Activated CD4-positive, alpha-beta T cell treated with anti-CD3 and anti-CD28 coated beads, Interleukin-2, Interleukin-4, amounts not matched to agents 100 ng/mL and 50 ng/mL, durations not matched to agents 16 hours and 8 hours (primary cell): ENCODE results near the gene TBC1D2B.
"Not testable (repeated sequence)": the region's sequence is repeated elsewhere in the genome, so short reads cannot be mapped to it uniquely, and the experiment has no call there.

Source experiments
- DNase-seq: peaks from one replicate; pipeline ENCODE4 v3.0.0-alpha.2; 2020; ENCODE audit warnings: low spot score

Gene TBC1D2B

DNA sequence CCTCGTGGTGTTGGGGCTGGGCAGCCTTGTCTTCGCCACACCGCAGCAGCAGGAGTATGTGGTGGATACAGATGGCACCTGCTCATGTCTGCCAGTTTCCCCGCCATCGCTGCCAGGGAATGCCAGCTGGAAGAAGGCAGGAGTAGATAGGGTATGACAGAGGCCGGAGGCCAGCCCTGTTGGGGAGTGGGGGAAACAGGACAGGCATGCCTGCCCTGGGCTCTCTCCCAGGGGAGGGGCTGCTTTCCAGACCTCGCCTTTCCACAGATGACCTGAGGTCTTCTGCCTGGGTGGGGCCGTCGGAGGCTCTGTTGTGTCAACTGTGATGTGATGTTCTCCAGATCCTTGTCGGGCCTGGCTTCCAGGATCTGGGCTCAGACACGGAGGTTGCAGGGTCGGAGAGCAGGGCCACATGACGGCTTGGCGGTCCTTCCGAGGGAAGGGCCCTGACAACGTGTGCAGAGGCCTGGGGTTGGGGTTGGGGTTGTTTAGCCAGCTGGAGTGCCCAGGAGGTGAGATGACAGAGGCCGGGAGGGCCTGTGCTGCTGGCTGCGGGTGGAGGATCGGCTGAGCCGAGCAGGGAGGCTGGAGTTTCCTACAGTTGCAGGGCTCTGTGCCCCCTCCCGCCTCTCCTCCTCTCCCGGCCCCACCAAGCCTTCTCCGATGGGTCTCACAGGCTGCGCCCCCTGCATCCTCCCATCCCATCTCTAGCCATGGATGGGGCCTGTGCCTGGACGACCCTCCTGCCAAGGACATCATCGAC is 102.0 kb downstream of the TBC1D2B start:
- no peak for DNase-seq

DNA sequence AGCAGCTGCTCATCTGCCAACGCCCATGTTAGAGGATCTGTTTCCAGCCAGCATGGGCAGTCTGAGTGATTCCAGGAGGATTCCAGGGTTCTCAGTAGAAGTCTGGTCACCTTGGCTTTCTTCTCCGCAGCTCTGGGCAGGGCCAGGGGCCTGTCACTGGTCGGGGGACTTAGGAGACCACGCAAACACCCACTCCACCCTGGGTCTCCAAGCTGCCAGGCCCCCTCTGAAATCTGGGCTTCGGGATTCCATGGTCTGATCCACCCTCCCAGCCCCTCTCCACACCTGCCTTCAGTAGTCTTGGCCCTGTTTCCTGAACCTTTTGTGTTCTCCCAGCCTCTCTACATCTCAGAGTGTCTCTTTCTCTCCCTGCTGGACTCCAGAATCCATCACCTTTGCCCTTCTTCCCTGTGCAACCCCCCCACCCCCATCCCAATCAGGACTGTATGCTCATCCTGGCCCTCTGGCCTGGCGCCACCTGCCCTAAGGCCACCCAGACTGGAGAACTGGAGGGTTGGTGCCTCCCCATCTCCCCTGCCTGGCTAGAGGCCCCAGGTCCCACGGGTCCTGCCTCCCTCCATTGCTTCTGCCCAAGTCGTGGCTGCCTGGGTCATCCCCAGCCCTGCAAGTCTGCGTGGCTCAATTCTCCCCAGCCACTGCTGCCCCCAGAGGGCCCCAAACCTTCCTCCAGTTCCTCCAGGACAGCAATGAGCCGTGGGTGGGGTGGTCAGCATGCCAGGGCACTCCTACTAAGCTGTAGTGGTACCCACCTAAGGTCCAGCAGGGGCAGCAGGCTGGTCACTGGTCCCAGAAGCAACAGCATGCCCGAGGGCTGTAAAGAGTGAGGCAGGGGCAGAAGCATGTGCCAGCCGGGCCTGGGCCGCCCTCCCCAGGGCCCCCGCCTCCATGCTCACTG is 102.8 kb downstream of the TBC1D2B start:
- no peak for DNase-seq

DNA sequence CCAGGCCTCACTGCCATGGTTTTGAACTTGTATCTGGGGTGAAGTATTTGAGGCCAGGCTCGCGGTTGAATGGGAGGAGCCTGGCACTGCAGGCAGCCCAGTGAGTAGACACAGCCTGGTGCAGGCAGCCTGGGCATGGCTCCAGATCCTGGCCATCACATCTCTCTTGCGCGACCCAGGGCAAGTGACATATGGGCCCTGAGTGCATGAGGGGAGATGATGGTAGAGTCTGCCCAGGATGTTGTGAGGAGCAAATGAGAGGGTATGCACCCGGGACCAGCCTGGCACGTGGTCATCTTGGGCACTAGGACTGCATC is 103.5 kb downstream of the TBC1D2B start:
- no peak for DNase-seq

DNA sequence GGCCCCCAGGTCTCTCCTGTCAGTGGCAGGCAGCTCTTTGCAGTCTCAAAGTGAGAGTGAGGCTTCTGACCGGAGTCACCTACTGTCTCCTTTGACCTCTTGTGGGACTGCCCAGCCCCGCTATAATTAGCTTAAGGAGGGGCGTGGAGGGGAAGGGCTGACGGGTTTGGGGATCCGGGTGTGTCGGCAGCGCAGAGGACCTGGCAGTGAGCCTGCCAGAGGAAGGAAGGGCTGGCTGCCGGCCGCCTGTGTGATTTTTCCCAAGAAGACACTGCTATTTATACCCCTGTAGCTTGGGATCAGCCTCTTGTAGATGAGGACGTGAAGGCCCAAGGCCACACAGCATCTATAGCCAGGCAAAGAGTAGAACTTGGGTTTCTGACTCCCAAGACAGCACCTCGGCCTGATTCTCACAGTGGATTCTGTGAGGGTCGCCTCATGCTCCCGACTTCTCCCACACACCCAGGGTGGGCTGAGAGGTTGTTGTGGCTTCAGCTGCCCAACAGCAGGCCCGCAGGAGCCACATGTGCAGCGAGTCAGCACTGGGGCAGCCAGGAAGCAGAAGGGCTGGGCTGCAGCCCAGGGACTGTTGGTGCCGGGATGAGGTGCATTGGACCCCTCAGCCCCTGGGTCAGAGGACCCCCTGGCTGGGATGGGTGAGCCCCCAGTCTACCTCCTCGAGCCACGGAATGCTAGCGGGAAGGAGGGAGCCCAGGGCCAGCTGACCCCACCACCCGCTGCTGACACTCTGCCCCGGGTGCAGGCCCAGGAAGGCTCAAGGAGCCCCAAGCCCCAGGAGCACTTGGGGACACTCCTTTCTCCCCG is 104.0 kb downstream of the TBC1D2B start:
- not testable (repeated sequence) for DNase-seq

DNA sequence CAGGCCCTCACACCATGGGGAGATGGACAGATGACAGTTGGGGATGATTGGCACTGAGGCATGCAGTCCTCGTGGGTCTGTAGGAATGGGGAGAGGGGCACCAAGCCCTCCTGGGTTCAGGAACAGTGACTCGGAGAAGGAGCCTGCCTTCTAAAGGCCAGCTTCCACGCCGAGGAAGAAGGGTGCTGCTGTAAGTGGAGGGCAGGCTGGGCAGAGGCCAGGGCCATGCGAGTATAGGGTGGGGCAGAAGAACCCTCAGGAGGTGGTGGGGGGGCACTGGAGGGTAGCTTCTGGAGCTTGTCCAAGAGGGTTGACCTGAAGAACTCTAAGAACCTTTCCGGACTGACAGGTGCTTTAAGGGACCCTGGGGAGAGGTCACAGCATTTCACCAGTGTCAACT is 104.8 kb downstream of the TBC1D2B start:
- not testable (repeated sequence) for DNase-seq

DNA sequence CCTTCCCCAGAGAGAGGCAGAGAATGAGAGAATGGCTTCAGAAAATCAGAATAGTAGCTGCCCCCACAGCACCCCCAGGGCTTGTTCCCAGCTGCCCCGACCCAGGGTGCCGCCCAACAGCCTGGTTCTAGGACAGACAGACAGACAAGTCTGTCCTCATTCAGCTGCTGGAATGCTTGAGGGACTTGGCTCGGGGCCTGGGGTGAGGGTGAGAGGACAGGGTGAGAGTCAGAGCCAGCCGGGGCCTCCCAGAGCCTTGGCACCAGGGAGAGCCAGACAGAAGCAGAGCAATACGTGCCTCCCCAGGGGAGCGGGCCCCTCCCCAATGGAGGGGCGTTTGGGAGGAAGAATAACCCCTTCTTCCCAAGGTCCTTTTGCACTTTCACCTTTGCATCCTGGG is 105.6 kb downstream of the TBC1D2B start:
- not testable (repeated sequence) for DNase-seq

DNA sequence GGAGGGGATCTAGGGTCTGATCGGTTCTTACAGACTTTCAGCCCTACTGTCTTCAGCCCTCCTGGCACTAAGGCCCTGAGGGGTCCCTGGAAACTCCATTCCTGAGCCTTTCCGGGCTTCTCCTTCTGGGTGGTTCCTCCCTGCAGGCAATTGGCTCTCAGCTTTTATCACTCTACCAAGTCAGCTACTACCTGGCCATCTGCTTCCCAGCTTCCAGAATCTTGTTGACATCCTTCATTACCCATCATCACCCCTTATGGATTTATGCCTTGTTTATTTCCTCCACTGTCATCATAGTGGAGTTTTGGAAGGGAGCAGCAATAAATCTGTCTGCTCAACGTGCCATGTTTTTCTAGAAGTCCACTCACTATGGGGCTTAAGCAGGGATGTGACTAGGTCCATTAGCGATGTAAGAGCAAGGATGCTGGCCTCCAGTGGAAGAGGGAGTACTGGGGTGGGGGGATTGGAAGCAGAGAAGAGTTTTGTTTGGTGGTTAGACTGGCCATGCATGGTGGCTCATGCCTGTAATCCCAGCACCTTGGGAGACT is 106.6 kb downstream of the TBC1D2B start:
- DNase-seq, result not testable (repeated sequence)

DNA sequence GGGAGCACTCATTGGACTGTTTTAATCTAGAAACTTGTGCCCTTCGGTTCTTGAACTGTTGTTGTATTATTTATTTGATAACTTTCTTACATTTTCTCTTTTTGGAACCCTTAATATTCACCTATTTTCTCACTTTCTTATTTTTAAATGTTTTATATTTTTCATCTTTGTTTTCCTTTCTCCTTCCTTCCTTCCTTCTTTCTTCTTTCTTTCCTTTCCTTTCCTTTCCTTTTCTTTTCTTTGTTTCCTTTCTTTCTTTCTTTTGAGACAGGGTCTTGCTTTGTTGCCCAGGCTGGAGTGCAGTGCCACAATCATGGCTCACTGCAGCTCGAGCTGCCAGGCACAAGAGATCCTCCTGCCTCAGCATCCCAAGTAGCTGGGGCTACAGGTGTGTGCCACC is 108.5 kb downstream of the TBC1D2B start:
- DNase-seq, result no peak

DNA sequence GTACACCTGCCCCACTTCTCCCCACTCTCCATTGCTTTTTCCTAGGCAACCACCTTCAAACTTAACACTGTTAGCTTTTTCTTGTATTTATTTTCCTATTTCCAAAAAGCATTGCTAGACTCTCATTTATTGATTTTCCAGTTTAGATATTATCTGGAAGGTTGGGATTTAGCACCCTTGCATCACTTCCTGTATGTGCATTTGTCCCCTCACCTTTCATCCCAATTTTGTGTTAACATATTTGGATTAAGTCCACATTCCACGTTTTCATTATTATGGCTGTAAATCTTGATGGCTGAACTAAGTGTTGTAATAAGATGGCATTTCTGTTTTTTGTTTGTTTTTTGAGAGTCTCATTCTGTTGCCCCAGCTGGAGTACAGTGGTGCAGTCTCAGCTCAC is 109.7 kb downstream of the TBC1D2B start:
- DNase-seq, result no peak

DNA sequence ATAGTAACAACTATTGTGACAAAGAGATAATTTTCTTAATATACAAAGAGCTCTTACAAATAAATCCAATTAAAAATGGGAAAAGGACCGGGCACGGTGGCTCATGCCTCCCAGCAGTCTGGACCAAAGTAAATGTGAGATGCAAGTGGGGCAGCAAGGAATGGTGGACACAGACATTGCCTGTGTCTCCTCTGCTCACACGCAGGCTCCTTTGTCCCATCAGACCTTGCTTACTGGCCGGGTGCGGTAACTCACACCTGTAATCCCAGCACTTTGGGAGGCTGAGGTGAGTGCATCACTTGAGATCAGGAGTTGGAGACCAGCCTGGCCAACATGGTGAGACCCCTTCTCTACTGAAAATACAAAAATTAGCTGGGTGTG is 110.3 kb downstream of the TBC1D2B start:
- not testable (repeated sequence) for DNase-seq

DNA sequence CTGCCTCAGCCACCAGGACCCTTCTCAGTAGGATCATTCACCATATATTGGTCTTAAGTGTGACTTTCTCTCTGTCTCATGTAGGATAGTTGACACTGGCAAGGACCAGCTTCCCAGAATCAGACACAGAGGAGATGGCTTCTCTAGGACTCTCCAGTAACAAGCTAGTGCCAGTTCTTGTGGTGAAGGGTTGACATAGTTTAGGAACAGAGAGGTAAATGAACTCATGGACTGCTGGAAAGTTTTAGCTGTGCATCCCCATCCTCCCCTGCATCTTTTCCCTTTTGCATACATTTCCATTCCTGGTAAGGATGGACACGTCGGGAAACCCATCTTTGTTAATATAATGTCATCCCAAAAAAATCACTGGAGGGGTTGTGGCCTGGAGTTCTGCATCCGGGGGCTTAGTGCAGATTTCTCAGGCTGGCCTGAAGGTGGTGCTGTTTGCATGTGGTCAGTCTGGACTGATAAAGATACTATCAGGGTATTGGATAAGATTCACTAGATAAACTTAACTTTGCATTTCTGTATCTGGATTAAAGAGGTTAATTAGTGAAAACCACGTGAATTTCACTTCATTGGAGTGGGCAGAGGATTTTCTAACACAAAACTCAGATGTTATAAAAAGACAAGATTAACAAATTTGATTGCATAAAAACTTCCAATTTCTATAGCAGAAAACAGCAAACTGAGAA is 110.8 kb downstream of the TBC1D2B start:
- DNase-seq, result peak; percentile 55

DNA sequence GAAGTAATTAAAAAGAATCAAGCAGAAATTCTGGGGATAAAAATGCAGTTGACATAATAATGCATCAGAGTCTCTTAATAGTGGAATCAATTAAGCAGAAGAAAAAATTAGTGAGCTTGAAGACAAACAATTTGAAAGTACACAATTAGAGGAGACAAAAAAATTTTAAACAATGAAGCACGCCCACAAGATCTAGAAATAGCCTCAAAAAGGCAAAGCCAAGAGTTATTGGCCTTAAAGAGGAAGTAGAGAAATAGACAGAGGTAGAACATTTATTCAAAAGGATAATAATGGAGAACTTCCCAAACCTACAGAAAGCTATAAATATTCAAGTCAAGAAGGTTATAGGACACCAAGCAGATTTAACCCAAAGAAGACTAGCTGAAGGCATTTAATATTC is 113.3 kb downstream of the TBC1D2B start:
- no peak for DNase-seq

DNA sequence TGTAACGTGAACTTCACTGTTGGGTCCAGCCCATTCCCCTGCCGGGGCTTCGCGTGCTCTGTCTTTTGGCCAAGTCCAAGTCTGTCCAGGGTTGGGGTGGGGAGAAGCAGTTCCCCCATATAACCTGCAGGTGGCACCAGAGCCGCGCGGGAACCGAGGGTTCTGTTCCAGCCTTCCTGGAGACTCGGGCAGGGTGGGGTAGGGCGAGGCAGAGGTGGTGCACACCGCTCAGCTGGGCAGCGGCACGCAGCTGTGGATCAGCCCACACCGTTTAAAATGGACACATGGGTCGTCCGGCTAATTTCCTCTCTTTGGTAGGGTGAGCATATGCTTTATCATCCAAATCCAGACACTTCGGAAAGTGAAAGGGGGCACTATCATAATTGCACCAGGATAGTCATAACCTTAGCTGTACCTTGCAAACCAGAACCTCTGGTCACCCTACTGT is 118.1 kb downstream of the TBC1D2B start:
- peak; percentile 80 for DNase-seq

DNA sequence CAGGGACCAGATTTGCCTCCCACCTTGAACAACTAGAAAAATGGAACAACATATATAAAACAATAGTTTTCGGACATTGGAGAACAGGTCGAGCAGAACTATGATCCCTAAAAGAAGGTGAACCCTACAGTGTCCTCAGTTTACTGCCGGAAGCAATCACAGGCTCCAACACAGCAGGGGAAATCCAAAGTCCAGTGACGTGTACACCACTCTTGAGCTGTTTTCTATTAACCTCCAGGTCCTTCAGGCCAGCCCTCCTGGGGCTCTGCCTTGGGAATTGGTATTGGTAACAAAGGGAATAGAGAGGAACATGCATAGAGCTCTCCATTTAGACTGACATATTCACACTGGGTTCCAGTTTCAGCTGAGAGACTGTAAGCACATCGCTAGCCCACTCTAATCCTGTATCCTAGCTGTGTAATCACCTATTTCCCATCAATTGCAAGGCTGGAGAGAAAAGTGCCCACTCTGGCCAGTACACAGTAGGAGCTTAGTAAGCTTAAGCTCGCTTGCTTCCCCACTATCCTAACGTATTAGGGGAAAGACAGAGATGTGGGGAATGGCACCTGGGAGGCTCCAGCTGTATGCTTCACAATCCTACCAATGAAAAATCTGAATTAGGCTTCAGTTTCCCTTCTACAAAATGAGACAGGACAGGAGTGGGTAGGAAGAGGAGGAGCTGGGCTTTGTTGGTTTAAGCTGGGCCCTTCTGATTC is 118.6 kb downstream of the TBC1D2B start:
- not testable (repeated sequence) for DNase-seq

DNA sequence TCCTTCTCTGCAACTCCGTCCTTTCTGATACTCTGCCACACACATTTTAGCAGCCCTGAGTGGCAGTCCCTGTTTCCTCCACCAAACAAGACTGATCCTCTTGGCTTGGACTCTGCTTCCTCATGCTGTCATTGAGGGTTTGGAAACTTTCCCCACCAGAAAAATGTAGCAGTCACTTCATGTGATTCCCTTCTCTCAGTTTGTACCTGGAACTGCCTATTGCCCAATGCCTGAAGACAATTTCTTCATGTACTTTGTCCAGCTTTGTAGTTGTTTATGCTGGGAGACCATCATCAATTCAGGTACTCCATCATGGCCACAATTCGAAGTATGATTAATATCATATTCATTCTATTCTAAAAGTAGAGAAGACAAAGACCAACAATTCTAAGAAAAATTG is 119.5 kb downstream of the TBC1D2B start:
- not testable (repeated sequence) for DNase-seq

DNA sequence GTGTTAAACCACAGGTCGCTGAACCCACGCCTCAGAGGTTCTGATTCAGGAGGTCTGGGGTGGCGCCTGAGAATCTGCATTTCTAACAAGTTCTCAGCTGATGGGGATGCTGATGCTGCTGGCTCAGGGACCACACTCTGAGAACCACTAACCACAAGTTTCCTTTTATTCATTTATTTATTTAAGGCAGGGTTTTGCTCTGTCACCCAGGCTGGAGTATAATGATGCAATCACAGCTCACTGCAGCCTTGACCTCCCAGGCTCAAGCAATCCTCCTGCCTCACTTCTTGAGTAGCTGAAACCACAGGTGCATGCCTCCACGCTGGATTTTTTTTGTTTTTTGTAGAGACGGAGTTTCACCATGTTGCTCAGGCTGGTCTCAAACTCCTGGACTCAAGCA is 123.6 kb downstream of the TBC1D2B start:
- peak; percentile 79 for DNase-seq

DNA sequence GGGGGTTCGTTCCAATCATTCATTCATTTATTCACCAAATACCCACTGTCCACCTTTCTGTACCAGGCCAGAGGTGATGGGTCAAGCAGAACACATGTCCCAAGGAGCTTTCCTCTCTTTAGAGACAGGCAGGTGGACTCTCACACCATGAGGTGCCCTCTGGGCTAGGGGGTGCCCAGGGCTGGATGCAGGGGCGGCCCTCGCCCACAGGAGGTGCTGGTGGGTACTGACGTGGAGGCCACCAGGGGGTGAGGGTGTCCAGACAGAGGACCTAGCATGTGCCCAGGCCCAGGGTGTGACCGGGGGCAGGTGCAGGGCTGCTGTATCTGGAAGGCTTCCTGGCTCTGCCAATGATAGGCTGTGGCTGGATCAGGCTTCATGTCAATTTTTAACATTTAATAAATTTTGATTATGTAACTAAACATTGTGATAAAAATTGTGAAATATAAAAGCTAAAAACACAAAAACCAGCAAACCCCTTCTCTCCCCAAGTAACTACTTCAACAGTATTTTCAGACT is 124.5 kb downstream of the TBC1D2B start:
- DNase-seq, result not testable (repeated sequence)

DNA sequence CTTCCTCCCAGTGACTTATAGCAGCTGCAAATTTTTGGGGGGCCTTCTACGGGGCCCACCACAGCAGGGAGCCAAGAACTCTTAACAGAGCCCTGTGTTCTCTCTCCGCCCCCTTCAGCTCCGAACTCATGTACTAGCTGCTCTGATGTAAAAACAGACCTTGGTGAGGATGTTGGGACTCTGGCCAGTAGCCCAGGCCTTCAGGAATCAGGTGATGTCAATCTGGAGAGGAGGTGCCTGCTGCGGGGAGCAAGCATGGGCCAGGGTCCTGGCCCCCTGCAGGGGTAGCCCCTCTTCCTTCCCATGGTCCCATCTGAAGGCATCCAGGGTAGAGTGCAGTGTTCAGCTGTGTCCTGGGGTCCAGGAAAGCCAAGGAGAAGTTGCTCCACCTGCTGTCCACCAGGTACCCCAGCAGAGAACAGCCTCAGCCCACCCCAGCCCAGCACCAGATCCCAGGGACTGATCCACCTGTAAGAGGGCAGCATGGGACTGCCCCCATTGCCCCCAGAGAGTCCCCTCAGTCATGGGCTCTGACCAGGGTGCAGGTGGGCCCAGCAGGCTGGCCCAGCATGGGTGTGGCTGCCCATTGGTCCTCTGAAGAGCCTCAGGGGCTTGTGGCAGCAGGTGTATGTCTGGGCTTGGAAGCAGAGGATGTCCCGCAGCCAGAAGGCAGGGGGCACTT is 126.3 kb downstream of the TBC1D2B start:
- not testable (repeated sequence) for DNase-seq

DNA sequence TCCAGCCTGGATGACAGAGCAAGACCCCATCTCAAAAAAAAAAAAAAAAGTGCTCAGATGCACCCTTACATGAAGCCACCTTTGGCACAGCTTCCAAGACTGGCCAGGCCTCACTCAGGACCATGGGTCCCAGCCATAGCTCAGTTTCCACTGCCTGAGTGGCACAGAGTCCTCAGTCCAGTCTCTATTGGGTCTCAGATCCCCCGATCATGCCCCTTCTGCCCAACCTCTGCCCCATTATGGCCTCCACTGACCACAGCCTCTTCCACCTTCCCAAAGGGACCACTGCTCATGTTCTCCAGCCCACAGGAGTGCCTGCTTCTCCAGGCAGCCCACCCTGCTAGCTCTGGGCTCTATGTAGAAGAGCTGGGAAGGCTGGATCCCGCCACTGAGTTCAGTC is 127.0 kb downstream of the TBC1D2B start:
- DNase-seq, result not testable (repeated sequence)

DNA sequence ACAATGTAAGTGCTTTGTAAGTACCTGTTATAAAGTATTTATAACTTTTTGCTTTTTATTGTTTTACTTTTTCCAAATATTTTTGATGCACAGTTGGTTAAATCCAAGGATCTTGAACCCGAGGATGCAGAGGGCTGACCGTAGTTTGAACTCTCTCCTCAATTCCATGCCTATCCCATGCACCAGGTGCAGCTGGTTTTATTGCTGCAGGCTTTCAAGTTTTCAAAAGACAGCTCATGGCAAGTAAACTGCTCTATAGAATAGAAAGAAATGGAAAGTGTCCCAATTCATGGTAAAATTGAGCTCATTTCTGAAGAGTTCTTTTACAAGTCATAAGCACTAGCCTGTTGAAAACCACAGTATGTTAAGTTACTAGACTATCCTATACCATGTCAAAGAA is 131.9 kb downstream of the TBC1D2B start:
- no peak for DNase-seq
